ENCODE measurements around the gene EPHA6.

Gene EPHA6

DNA sequence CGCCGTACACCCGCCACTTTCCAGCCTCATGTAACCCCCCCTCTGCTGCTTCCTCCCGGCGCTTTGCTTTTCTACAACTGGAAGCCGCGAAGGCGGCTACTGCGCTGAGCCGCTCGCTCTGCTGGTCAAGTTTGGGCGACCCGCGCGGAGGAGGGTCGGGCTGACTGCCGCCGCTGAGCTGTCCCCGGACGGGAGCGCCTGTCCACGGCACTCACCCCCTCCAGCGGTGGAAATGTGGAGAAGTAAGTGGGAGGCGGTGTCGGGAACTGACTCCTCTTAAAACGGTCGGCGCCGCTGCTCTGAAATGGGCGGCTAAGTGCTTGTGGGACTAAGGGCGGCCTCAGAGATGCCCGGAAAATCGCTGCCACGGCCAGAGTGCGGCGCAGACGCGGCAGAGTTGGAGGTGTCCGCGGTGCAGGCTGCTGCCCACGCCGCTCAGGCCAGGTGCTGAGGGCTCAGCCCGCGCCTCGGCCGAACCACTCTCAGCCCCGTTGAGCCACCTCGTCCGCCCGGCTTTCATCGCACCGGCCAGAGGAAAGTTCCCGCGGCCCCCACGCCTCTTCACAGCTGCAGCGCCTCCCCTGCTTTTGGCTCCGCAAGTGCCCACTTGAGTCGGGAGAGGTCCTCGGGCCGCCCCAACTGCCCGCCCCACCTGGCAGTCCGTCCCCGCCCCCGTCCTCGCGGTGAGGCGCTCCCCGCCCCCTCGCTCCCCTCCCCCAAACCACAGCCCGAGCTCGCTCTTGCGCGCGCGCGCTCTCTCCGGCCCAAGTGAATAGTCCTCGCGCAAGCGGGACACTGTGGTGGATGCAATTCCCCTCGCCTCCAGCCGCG lies at the start of gene EPHA6:
TSS of gene EPHA6 (plus strand) at position 775 of the 831 bp plus-strand sequence.
- DNase-seq, result no peak

DNA sequence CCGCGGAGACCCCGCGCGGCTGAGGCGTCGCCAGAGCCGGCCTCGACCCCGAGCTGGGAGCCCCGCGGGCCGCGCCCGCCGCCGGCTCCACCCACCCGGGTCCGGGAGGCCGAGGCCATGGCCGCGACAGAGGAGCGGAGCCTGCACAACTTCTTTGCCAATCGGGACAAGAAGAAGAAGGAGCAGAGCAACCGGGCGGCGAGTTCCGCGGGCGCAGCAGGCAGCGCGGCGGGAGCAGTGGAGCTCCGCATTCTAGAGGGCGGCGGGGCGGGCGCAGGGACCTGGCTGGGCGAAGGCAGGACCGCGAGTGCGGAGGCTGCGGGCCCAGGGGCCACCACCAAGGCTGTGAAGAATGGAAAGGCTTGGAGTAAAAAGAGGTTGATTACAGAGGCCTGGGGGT lies 37.6 kb upstream of the EPHA6 start:
- no peak for DNase-seq

GRCh38 chr3:96779810-96780209 lies 34.6 kb upstream of the EPHA6 start:
- DNase-seq, result no peak

- DNase-seq, result no peak
Observed at GRCh38 chr3:96796101-96796500, 18.3 kb upstream of the EPHA6 start.

DNA sequence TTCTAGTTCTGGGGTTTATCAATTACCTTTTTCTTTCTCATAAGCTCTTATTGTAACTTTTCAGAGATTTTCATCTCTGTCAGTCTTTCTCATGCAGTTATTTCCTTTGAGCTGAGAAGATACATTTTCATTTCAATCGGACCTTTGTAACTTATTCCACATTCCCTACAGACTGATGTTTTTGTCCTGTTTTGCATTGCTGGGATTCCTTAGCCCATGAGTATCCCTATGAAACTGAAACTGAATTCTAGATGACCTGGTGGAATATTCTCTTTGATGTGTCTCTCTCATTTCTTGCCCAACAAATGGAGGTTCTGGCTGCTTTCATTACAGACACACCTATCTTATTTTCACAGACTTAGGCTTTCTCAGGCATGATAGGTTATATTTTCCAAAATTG lies 10.5 kb upstream of the EPHA6 start:
- no peak for DNase-seq

DNA sequence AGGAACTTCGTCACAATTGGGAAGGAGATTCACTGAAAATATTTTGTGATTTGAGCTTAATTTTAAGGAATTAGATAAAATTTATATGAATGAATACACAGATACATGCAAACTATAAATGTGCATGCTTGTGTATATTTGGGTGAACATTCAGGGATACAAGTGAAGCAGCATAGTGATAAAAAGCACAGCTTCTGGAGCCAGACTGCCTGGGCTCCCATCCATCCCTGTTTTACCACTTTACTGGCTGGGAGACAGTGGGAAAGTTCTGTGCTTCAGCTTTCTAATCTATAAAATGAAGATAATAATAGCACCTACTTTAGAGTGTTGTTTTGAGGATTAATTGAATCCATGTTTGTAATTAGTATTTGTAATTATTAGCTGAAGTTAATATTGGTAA lies 8.1 kb upstream of the EPHA6 start:
- DNase-seq, result no peak

GRCh38 chr3:96813134-96813819 lies 1.1 kb upstream of the EPHA6 start:
- no peak for DNase-seq

DNA sequence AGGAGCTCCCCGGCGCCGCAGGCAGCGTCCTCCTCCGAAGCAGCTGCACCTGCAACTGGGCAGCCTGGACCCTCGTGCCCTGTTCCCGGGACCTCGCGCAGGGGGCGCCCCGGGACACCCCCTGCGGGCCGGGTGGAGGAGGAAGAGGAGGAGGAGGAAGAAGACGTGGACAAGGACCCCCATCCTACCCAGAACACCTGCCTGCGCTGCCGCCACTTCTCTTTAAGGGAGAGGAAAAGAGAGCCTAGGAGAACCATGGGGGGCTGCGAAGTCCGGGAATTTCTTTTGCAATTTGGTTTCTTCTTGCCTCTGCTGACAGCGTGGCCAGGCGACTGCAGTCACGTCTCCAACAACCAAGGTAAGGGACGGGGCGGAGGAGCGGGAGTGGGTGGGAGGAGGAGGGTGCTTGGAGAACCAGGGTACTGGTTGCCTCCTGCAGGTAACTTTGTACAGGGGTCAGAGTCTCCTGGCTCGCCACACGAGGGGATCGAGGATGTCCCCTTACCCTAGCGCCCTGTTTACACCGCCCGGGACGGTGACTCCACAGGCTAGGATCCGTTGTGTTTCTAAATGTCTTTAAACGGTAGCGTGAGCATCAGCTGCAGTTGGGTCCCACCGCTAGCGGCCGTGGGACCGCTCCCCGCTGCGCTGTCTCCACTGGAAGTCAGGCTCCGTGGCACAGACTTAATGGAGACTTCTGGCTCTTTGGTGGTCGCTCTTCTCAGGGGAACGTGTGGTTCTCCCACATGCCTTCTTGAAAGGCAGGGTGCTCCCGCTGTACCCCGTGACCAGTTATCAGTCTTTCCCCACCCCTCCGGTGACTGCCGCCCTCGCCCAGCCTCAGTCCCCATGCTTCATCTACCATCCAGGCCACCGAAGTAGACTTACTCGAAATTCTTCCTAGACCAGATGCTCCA lies 515 bp downstream of the EPHA6 start:
- DNase-seq, result no peak

GRCh38 chr3:96831175-96831574 lies 16.8 kb downstream of the EPHA6 start:
- DNase-seq, result no peak

GRCh38 chr3:96833301-96833700 lies 18.9 kb downstream of the EPHA6 start:
- no peak for DNase-seq

GRCh38 chr3:96836153-96836915 lies 21.9 kb downstream of the EPHA6 start:
- no peak for DNase-seq

DNA sequence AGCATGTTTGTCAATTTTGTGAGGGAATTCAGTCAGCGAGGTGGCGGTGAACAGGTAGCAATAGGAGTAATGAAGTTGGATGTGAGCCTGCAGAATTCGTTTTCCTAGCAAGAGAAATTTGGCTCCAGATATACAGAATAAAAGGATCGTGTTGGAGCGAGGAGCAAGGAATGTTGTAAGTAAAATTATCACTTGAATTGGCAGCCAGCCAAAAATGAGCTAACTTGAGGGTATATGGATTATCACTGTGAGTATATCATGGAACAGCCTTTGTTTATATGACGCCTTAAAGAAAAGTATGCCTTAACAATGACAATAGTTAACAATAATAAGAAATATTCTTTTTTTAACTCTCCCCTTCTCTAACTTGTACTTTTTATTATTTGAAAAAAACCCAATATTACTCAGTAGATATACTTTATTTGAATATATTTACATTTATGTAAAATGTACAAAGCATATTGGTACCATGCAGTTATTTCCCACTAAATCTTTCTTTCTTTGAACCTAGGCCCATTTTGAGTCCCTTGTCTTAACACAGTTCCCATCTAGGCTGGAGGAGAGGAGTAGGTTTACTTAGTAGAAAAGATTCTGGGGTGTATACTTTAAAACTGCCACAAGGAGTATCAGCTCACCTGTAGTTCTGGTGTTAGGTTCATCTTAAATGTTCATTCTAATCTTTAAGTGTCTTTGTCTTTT lies 29.3 kb downstream of the EPHA6 start:
- no peak for DNase-seq

DNA sequence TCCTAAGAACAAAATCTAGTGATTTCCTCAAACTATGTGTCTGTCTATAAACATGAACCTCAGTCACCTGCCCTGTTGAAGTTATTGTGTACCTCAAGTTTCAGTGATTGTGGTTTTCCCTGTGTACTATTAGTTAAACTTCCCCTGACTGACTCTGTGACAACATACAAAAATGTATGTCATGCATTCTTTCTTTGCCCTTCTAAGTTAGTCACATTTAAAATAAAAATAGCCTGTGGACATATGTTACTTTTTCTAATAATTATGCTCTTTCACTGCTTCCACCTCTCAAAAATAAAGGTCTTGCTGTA lies 29.8 kb downstream of the EPHA6 start:
- no peak for DNase-seq

DNA sequence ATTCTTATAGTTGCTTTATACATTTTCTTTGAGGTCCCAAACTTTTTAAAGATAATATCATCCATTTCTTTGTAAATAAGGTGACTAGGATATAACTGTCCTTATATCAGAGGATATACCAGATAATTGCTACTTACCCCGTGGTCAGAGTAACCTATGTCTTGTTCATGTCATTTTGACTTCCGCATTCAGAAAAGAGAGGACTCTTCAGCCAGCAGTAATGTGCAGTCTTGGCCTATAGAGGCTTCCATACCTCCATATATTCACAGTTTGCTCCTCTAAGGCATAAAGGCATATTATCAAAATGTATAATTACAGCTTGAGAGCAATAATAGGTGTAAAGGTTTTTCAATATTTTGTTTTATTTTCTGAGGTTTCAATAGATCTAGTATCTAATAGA lies 38.5 kb downstream of the EPHA6 start:
- no peak for DNase-seq

- DNase-seq, result no peak
Observed at GRCh38 chr3:96860882-96861281, 46.5 kb downstream of the EPHA6 start.

GRCh38 chr3:96863129-96863740 lies 48.8 kb downstream of the EPHA6 start:
- no peak for DNase-seq

GRCh38 chr3:96865605-96866004 lies 51.2 kb downstream of the EPHA6 start:
- no peak for DNase-seq

- DNase-seq, result no peak
Observed at GRCh38 chr3:96869316-96869715, 54.9 kb downstream of the EPHA6 start.

GRCh38 chr3:96877510-96877909 lies 63.1 kb downstream of the EPHA6 start:
- DNase-seq, result no peak

DNA sequence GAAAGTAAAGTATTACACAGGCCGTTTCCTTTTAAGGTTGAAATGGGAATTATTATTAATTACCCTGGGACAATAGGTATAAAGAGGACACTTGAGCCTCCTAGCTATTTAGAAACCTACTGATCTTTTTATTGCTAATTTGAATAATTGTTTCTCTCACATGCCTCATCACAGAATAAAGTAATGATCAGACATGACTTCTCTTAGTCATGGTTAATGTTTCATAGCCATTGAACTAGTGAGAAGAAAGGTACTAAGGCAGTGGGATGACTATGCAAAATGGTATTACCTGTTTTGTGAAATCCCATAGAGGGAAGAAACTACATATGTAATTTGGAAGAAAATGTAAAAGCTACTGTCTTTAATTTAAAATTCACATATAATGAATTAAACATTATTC lies 85.6 kb downstream of the EPHA6 start:
- no peak for DNase-seq

DNA sequence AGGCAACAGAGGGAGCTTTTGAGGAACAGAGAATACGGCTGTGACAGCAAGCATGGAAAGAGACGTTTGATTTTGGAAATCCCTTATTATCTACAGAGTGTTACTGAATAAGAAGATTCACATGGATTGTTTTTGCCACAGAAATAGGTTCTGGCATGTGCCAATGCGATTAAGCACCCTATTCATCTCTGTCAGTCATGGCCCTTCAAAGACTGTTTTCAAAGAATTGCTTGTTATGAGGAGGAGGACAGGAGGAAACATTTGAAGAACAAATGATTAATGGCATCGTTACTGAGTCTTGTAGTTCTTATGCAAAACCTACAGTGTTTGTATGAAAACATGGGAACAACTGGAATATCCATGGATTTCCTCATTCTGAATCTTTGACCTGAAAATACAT lies 86.2 kb downstream of the EPHA6 start:
- no peak for DNase-seq

DNA sequence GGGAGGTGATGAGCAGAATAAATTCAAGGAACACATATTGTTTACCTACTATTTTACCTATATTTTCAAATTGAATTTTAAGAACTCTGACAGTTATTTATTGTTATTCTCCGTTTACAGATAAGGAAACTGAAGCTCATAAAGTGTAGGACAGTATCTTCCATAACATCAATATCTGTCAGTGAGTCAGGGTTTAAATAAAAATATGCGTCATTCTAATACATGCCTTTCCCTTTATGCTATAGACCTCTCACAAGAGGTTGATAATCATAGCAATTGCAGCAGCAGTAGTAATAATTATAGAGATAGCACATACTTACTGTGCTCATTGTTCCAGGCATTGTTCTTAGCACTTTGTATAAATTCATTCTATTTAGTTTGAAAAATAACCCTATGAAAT lies 101.1 kb downstream of the EPHA6 start:
- DNase-seq, result no peak

Measured in CD4-positive, alpha-beta T cell treated with Interleukin-15 for 1 hour (primary cell).